HG03342 (cell line): ENCODE measurements around the gene AQP1.

Experiments
- ATAC-seq: cut with Tn5 transposase; IDR thresholded peaks from one replicate; pipeline ENCODE4 v1.9.1; 2021; ENCODE audit warnings: mild to moderate bottlenecking, moderate library complexity; ENCODE audit not compliant: unreplicated experiment

The AQP1 gene

GRCh38 chr7:30971440-30971839 lies 59.8 kb downstream of the AQP1 start:
- ATAC-seq, result no peak

- no peak for ATAC-seq
These were observed 60.3 kb downstream of the AQP1 start for GRCh38 chr7:30971840-30972563.

- no peak for ATAC-seq
These were observed 61.6 kb downstream of the AQP1 start for GRCh38 chr7:30973292-30973691.

- no peak for ATAC-seq
These were observed 62.3 kb downstream of the AQP1 start for GRCh38 chr7:30973791-30974604.

GRCh38 chr7:30974605-30975255 lies 63.1 kb downstream of the AQP1 start:
- peak; percentile 89 for ATAC-seq
